Gastrocnemius medialis (tissue), 4 donors: ENCODE results near the gene DMPK.

ENCODE experiments used
- POLR2A ChIP-seq, 2 donors: fragments of 450-650 bp; IDR thresholded peaks; one replicate each; pipeline ENCODE4 v1.6.1; 2017; ENCODE audit warnings: antibody characterized with exemption in 2 of 2, mild to moderate bottlenecking in 2 of 2, moderate library complexity in 2 of 2
- TF ChIP-seq, protein P1 (sequence below), 5 experiments: fragments of 450-650 bp in 3 of 5; fragments of 200-600 bp in 2 of 5; sonication (generic) in 2 of 5; IDR thresholded peaks in 4 of 5; conservative IDR thresholded peaks in 1 of 5; 1 replicate in 4 of 5; 2 replicates in 1 of 5; pipeline ENCODE4 v1.5.1; 2016 to 2019; ENCODE audit warnings: antibody characterized with exemption in 5 of 5, mild to moderate bottlenecking in 3 of 5, moderate library complexity in 3 of 5

- TF ChIP-seq, protein P1, sequence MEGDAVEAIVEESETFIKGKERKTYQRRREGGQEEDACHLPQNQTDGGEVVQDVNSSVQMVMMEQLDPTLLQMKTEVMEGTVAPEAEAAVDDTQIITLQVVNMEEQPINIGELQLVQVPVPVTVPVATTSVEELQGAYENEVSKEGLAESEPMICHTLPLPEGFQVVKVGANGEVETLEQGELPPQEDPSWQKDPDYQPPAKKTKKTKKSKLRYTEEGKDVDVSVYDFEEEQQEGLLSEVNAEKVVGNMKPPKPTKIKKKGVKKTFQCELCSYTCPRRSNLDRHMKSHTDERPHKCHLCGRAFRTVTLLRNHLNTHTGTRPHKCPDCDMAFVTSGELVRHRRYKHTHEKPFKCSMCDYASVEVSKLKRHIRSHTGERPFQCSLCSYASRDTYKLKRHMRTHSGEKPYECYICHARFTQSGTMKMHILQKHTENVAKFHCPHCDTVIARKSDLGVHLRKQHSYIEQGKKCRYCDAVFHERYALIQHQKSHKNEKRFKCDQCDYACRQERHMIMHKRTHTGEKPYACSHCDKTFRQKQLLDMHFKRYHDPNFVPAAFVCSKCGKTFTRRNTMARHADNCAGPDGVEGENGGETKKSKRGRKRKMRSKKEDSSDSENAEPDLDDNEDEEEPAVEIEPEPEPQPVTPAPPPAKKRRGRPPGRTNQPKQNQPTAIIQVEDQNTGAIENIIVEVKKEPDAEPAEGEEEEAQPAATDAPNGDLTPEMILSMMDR (IDR thresholded peaks at IDR 0.05 in 4 of 5, conservative IDR thresholded peaks at IDR 0.05 in 1 of 5) = no peak
- TF ChIP-seq POLR2A (IDR thresholded peaks at IDR 0.05) = no peak
Measured at GRCh38 chr19:45772130-45772840, 10.0 kb downstream of the DMPK start.
